Measurements from ENCODE around the gene CCND1. TPM values are rescaled to one million over a fixed set of nuclear protein-coding genes. Genes with fewer than 3 reads are reported as not detected.

Gene CCND1
- total and polyA plus RNA-seq, 10 donors, result 4.3 to 96.6 (median 59.0) TPM

- no peak for TF ChIP-seq POLR2AphosphoS5 (IDR thresholded peaks at IDR 0.05)
- TF ChIP-seq CTCF (IDR thresholded peaks at IDR 0.05 in 8 of 11, conservative IDR thresholded peaks at IDR 0.05 in 3 of 11), result no peak
- peaks cover 0 to 7% (median 0%) of the 10 kb centered on the region in 8 donors for H3K9me3 ChIP-seq
- intact Hi-C loops (cut with DNase I; ENCODE audit: low total_unique reads), result no loop called here
- H3K4me1 ChIP-seq, result peaks cover 0 to 15% (median 3%) of the 10 kb centered on the region in 6 donors
- H3K4me3 ChIP-seq, result no peak overlapping the region
- H3K27me3 ChIP-seq (replicated peaks in 1 of 7), result peaks cover 0 to 94% (median 37%) of the 10 kb centered on the region in 7 donors
- no peaks in the 10 kb centered on the region for H3K36me3 ChIP-seq
- WGBS, 5 donors, result 60 to 78% (median 67%) methylated on average over 15 of the region's 15 CpGs
- no peak overlapping the region for H3K27ac ChIP-seq
- DNase-seq, result peak; percentile 36
These were observed 56.0 kb downstream of the CCND1 start for GRCh38 chr11:69696749-69697468.

GRCh38 chr11:69697469-69697843 lies 56.5 kb downstream of the CCND1 start:
- H3K4me1 ChIP-seq, result peaks cover 0 to 20% (median 5%) of the 10 kb centered on the region in 6 donors
- intact Hi-C loops (cut with DNase I; ENCODE audit: low total_unique reads), result no loop called here
- peaks cover 0 to 1% (median 0%) of the 10 kb centered on the region in 8 donors for H3K9me3 ChIP-seq
- H3K4me3 ChIP-seq, result no peak overlapping the region
- no peak overlapping the region for H3K27ac ChIP-seq
- TF ChIP-seq POLR2A (IDR thresholded peaks at IDR 0.05), result no peak
- TF ChIP-seq CTCF (IDR thresholded peaks at IDR 0.05 in 8 of 11, conservative IDR thresholded peaks at IDR 0.05 in 3 of 11), result no peak
- no peak for TF ChIP-seq POLR2AphosphoS5 (IDR thresholded peaks at IDR 0.05)
- peak; percentile 47 for DNase-seq
- 79 to 94% (median 91%) methylated on average over 6 to 8 of the region's 8 CpGs for WGBS, 5 donors
- H3K27me3 ChIP-seq (replicated peaks in 1 of 7), result peaks cover 0 to 94% (median 42%) of the 10 kb centered on the region in 7 donors
- H3K36me3 ChIP-seq, result no peaks in the 10 kb centered on the region

GRCh38 chr11:69697861-69698260 lies 56.9 kb downstream of the CCND1 start:
- Histone ChIP-seq H3K4me3 (no peak overlapping the region), H3K27ac (no peak overlapping the region), H3K27me3 (replicated peaks in 1 of 7) (peaks cover 0 to 96% (median 46%) of the 10 kb centered on the region in 7 donors), H3K4me1 (peaks cover 0 to 24% (median 8%) of the 10 kb centered on the region in 6 donors), H3K9me3 (no peaks in the 10 kb centered on the region), H3K36me3 (no peaks in the 10 kb centered on the region)
- intact Hi-C loops (cut with DNase I; ENCODE audit: low total_unique reads), result no loop called here
- 81 to 86% (median 84%) methylated on average over 9 to 10 of the region's 10 CpGs for WGBS, 5 donors
- TF ChIP-seq CTCF (IDR thresholded peaks at IDR 0.05 in 8 of 11, conservative IDR thresholded peaks at IDR 0.05 in 3 of 11) (no peak), POLR2A (IDR thresholded peaks at IDR 0.05) (no peak), POLR2AphosphoS5 (IDR thresholded peaks at IDR 0.05) (no peak)
- peak; percentile 22 for DNase-seq

GRCh38 chr11:69698362-69698761 lies 57.4 kb downstream of the CCND1 start:
- H3K27me3 ChIP-seq (replicated peaks in 1 of 7), result peaks cover 0 to 97% (median 52%) of the 10 kb centered on the region in 7 donors
- intact Hi-C loops (cut with DNase I; ENCODE audit: low total_unique reads), result no loop called here
- 86 to 95% (median 87%) methylated on average over 2 of the region's 2 CpGs for WGBS, 5 donors

More at GRCh38 chr11:69698362-69698761, 57.4 kb downstream of the CCND1 start:
- TF ChIP-seq POLR2A (IDR thresholded peaks at IDR 0.05), result no peak
- no peak for TF ChIP-seq POLR2AphosphoS5 (IDR thresholded peaks at IDR 0.05)
- no peak for TF ChIP-seq CTCF (IDR thresholded peaks at IDR 0.05 in 8 of 11, conservative IDR thresholded peaks at IDR 0.05 in 3 of 11)
- Histone ChIP-seq H3K36me3 (no peaks in the 10 kb centered on the region), H3K4me3 (no peak overlapping the region), H3K4me1 (peaks cover 0 to 29% (median 14%) of the 10 kb centered on the region in 6 donors), H3K9me3 (no peaks in the 10 kb centered on the region), H3K27ac (no peak overlapping the region)
- peak; percentile 54 for DNase-seq
